ENCODE measurements around the gene TEAD1. TPM values are rescaled to one million over a fixed set of nuclear protein-coding genes. Genes with fewer than 3 reads are reported as not detected.

Gene TEAD1
- total and polyA plus RNA-seq, 2 donors (not counting 1 experiment from before 2014, with no cell fraction given), result 88.6 to 121 TPM

- no peak overlapping the region for H3K9ac ChIP-seq (ENCODE audit: insufficient read depth, low read length)
- TF ChIP-seq EZH2 (IDR thresholded peaks at IDR 0.05; ENCODE audit: low read length, missing control alignments) (no peak), CTCF (conservative IDR thresholded peaks at IDR 0.05 in 1 of 2, IDR thresholded peaks at IDR 0.05 in 1 of 2; ENCODE audit: low read depth in 1 of 2, low read length in 2 of 2) (no peak)
- no peaks in the 10 kb centered on the region for H3K9me3 ChIP-seq (ENCODE audit: control insufficient read depth, insufficient read depth, low read depth, low read length)
- DNase-seq (ENCODE audit: low read depth in 2 of 2), result no peak
- no peak overlapping the region for H3K4me2 ChIP-seq (ENCODE audit: extremely low read depth, insufficient read depth, low read length)
- H3K36me3 ChIP-seq (ENCODE audit: control insufficient read depth, insufficient read depth, low read length), result no peaks in the 10 kb centered on the region
- no peak overlapping the region for H2AFZ ChIP-seq (ENCODE audit: low read length)
- H3K27ac ChIP-seq (ENCODE audit: insufficient read depth, low read length), result no peak overlapping the region
- no peaks in the 10 kb centered on the region for H3K4me1 ChIP-seq (ENCODE audit: control insufficient read depth, extremely low read depth, insufficient read depth, low read length)
- H3K4me3 ChIP-seq (replicated peaks in 1 of 4; ENCODE audit: control extremely low read depth in 1 of 4, insufficient read depth in 1 of 4, low read depth in 3 of 4, low read length in 4 of 4), result no peak overlapping the region
- no peaks in the 10 kb centered on the region for H3K79me2 ChIP-seq (ENCODE audit: control insufficient read depth, insufficient read depth, low read length)
- no peaks in the 10 kb centered on the region for H4K20me1 ChIP-seq (ENCODE audit: control insufficient read depth, extremely low read depth, insufficient read depth, low read length)
- H3K27me3 ChIP-seq (ENCODE audit: control insufficient read depth, insufficient read depth, low read length), result no peaks in the 10 kb centered on the region
Measured at GRCh38 chr11:12657981-12658380, 16.2 kb upstream of the TEAD1 start.

- Histone ChIP-seq H3K27me3 (ENCODE audit: control insufficient read depth, insufficient read depth, low read length) (peaks cover 3% of the 10 kb centered on the region), H2AFZ (ENCODE audit: low read length) (no peak overlapping the region), H3K27ac (ENCODE audit: insufficient read depth, low read length) (no peak overlapping the region), H3K4me2 (ENCODE audit: extremely low read depth, insufficient read depth, low read length) (no peak overlapping the region), H4K20me1 (ENCODE audit: control insufficient read depth, extremely low read depth, insufficient read depth, low read length) (no peaks in the 10 kb centered on the region), H3K9ac (ENCODE audit: insufficient read depth, low read length) (no peak overlapping the region), H3K4me1 (ENCODE audit: control insufficient read depth, extremely low read depth, insufficient read depth, low read length) (no peaks in the 10 kb centered on the region), H3K79me2 (ENCODE audit: control insufficient read depth, insufficient read depth, low read length) (no peaks in the 10 kb centered on the region), H3K9me3 (ENCODE audit: control insufficient read depth, insufficient read depth, low read depth, low read length) (no peaks in the 10 kb centered on the region), H3K4me3 (replicated peaks in 1 of 4; ENCODE audit: control extremely low read depth in 1 of 4, insufficient read depth in 1 of 4, low read depth in 3 of 4, low read length in 4 of 4) (no peak overlapping the region), H3K36me3 (ENCODE audit: control insufficient read depth, insufficient read depth, low read length) (no peaks in the 10 kb centered on the region)
- TF ChIP-seq EZH2 (IDR thresholded peaks at IDR 0.05; ENCODE audit: low read length, missing control alignments), result no peak
- no peak for TF ChIP-seq CTCF (conservative IDR thresholded peaks at IDR 0.05 in 1 of 2, IDR thresholded peaks at IDR 0.05 in 1 of 2; ENCODE audit: low read depth in 1 of 2, low read length in 2 of 2)
- no peak for DNase-seq (ENCODE audit: low read depth in 2 of 2)
Measured at GRCh38 chr11:12662101-12662689, 12.0 kb upstream of the TEAD1 start.

- no peaks in the 10 kb centered on the region for H3K4me1 ChIP-seq (ENCODE audit: control insufficient read depth, extremely low read depth, insufficient read depth, low read length)
- H4K20me1 ChIP-seq (ENCODE audit: control insufficient read depth, extremely low read depth, insufficient read depth, low read length), result no peaks in the 10 kb centered on the region
- TF ChIP-seq EZH2 (IDR thresholded peaks at IDR 0.05; ENCODE audit: low read length, missing control alignments), result no peak
- H3K4me2 ChIP-seq (ENCODE audit: extremely low read depth, insufficient read depth, low read length), result no peak overlapping the region
- H3K27me3 ChIP-seq (ENCODE audit: control insufficient read depth, insufficient read depth, low read length), result peaks cover 3% of the 10 kb centered on the region
- H3K9me3 ChIP-seq (ENCODE audit: control insufficient read depth, insufficient read depth, low read depth, low read length), result no peaks in the 10 kb centered on the region
- H3K27ac ChIP-seq (ENCODE audit: insufficient read depth, low read length), result no peak overlapping the region
- H3K4me3 ChIP-seq (replicated peaks in 1 of 4; ENCODE audit: control extremely low read depth in 1 of 4, insufficient read depth in 1 of 4, low read depth in 3 of 4, low read length in 4 of 4), result no peak overlapping the region
- no peaks in the 10 kb centered on the region for H3K79me2 ChIP-seq (ENCODE audit: control insufficient read depth, insufficient read depth, low read length)
- H3K36me3 ChIP-seq (ENCODE audit: control insufficient read depth, insufficient read depth, low read length), result no peaks in the 10 kb centered on the region
- no peak overlapping the region for H3K9ac ChIP-seq (ENCODE audit: insufficient read depth, low read length)
- no peak overlapping the region for H2AFZ ChIP-seq (ENCODE audit: low read length)
- no peak for DNase-seq (ENCODE audit: low read depth in 2 of 2)
Measured at GRCh38 chr11:12664385-12664784, 9.8 kb upstream of the TEAD1 start.

All from fibroblast of lung (primary cell).